Right ventricle myocardium inferior (tissue), 1 donor: ENCODE measurements around the gene RASIP1. TPM values are rescaled to one million over a fixed set of nuclear protein-coding genes. Genes with fewer than 3 reads are reported as not detected.
"Not testable (repeated sequence)": the region's sequence is repeated elsewhere in the genome, so short reads cannot be mapped to it uniquely, and the experiment has no call there.

ENCODE experiments used
- ATAC-seq: fragments of 200-7000 bp; cut with Tn5 transposase; one replicate; pipeline ENCODE4 v1.9.1; 2020; ENCODE audit warnings: mild to moderate bottlenecking, moderate library complexity
- DNase-seq: peaks from one replicate; pipeline ENCODE4 v3.0.0; 2021; ENCODE audit errors: missing footprints
- intact Hi-C: fragments of 100-400 bp; cut with DNase I; formaldehyde crosslinking; loops from one replicate; pipeline ENCODE4 v1.11.0; 2022
- long read RNA-seq: library from polyadenylated mRNA; unstranded; transcript quantifications from one replicate; pipeline ENCODE4 v2.0.0, GENCODE V29; 2021
- total RNA-seq: library from RNA; stranded (reverse); fragmentation: NEBNext Ultra II Directional; extraction: Animal tissue kit (Norgen Biotek cat#: 25700); gene quantifications from one replicate; pipeline ENCODE4 v1.2.1, GENCODE V29; 2021
- donor health status: DM: no; HTN: yes; CAD: no; lungs with severe emphysema.

The RASIP1 gene, protein sequence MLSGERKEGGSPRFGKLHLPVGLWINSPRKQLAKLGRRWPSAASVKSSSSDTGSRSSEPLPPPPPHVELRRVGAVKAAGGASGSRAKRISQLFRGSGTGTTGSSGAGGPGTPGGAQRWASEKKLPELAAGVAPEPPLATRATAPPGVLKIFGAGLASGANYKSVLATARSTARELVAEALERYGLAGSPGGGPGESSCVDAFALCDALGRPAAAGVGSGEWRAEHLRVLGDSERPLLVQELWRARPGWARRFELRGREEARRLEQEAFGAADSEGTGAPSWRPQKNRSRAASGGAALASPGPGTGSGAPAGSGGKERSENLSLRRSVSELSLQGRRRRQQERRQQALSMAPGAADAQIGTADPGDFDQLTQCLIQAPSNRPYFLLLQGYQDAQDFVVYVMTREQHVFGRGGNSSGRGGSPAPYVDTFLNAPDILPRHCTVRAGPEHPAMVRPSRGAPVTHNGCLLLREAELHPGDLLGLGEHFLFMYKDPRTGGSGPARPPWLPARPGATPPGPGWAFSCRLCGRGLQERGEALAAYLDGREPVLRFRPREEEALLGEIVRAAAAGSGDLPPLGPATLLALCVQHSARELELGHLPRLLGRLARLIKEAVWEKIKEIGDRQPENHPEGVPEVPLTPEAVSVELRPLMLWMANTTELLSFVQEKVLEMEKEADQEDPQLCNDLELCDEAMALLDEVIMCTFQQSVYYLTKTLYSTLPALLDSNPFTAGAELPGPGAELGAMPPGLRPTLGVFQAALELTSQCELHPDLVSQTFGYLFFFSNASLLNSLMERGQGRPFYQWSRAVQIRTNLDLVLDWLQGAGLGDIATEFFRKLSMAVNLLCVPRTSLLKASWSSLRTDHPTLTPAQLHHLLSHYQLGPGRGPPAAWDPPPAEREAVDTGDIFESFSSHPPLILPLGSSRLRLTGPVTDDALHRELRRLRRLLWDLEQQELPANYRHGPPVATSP
- total RNA-seq = 15.3 TPM
- long read RNA-seq, transcript RASIP1-201 (12 exons, 3,308 nt) = major isoform, 36 of 57 reads
- long read RNA-seq, partial matches to known transcripts = 15 of 57 reads
- long read RNA-seq, other reads (novel, unspliced or antisense) = 6 of 57 reads

- peak; percentile 81 for DNase-seq
- ATAC-seq = peak; percentile 7
- intact Hi-C loops = no loop called here
Observed at GRCh38 chr19:48740164-48740972, at the start of gene RASIP1. Gene RASIP1 (minus strand): TSS chr19:48740610. CDS start chr19:48740282, 328 bp downstream.

DNA sequence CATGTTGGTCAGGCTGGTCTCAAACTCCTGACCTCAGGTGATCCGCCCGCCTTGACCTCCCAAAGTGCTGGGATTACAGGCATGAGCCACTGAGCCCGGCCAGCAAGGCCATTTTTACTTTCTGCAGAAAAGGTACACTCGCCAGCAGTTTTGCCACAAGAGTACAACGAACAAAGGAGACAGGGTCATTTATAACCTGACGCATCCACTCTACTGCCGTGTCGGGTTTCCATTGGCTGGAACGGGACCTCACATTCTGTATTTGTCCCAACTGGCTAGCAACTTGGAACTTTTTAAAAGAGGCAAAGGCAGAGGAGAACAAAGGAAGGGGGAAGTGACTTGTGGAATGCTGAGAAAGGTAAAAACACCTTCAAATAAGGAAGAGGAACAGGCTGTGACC, 46.9 kb upstream of the RASIP1 start:
- DNase-seq, ATAC-seq, intact Hi-C loops: not testable (repeated sequence)

DNA sequence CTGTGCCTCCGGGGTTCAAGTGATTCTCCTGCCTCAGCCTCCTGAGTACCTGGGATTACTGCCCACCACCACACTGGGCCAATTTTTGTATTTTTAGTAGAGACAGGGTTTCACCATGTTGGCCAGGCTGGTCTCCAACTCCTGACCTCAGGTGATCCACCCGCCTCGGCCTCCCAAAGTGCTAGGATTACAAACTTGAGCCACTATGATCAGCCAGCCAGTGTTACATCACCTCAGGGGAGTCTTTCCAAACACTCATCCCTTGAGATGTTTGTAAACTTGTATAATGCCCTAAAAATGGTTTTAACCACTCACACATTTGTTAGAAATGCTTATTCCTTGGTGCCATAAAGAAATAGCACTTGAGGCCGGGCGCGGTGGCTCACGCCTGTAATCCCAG, 46.0 kb upstream of the RASIP1 start:
- intact Hi-C loops, DNase-seq, ATAC-seq: not testable (repeated sequence)

DNA sequence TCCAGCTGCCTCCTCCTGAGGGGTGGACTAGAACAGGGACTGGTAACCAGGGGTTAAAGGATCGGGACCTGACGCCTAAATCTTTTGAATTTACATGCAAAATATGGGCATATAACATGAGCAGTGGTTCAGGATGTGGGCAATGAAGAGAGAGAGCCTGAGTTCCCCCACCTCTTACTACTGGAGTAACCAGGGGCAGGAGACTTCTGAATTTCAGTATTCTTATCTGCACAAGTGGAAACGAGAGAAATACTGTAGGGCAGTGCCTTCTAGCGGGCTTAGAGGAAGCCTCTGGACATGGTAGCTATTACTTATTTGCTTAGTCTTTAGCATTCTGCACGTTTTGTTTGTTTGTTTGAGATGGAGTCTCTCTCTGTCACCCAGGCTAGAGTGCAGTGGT, 44.1 kb upstream of the RASIP1 start:
- no peak for DNase-seq
- intact Hi-C loops = loop anchor here (5.0 kb wide), 2 partner anchors 107 to 137 kb away; partner anchors contain the start of gene CA11
- ATAC-seq = no peak

DNA sequence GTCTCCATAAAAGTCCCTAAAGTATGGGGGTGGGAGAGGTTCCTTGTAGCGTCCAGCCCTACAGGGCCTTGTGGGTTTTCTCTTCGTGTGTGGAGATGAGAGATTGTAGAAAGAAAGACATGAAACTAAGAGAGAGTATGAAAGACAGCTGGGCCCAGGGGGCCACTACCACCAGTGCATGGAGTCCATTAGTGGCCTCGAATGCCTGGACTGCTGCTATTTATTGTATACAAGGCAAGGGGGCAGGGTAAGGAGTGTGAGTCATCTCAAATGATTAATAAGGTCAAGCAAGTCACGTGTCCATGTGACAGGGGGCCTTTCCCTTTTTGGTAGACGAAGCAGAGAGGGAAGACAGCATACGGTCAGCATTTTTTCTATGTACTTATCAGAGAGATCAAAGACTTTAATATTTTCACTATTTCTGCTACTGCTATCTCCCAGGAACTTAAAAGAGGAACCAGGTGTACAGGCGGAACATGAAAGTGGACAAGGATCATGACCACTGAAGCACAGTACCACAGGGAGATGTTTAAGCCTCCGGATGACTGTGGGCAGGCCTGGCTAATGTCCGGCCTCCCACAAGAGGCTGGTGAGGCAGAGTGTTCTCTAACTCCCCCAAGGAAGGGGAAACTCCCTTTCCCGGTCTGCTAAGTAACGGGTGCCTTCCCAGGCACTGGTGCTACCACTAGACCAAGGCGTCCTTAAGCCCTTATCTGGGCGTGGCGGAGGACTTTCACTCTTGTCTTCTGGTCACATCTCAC, 40.4 kb upstream of the RASIP1 start:
- DNase-seq (no peak), ATAC-seq (no peak)
- intact Hi-C loops = loop anchor here (5.0 kb wide), 2 partner anchors 104 to 134 kb away; partner anchors contain the start of gene CA11

DNA sequence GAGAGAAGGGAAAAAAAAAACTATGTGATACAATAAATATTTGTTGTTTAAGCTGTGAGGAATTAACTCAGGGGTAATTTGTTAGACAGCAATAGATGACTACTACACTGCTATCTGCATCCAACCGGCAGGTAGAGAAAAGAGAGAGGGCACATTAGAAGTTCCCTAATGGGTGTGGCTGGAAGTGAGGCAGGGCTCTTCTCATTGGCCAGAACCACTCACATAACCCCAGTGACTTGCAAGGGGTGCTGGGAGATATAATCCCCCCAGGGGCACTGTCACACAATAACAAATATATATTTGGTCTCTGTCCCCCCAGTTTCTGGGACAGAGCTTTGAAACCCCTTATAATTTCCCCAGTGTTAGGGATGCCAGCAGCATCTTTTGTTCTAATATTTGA, 39.2 kb upstream of the RASIP1 start:
- ATAC-seq (no peak), DNase-seq (no peak)
- intact Hi-C loops = loop anchor here (5.0 kb wide), 2 partner anchors 102 to 132 kb away; partner anchors contain the start of gene CA11

- DNase-seq (no peak), ATAC-seq (no peak)
- intact Hi-C loops = no loop called here
Observed at GRCh38 chr19:48777720-48778119, 37.3 kb upstream of the RASIP1 start.

DNA sequence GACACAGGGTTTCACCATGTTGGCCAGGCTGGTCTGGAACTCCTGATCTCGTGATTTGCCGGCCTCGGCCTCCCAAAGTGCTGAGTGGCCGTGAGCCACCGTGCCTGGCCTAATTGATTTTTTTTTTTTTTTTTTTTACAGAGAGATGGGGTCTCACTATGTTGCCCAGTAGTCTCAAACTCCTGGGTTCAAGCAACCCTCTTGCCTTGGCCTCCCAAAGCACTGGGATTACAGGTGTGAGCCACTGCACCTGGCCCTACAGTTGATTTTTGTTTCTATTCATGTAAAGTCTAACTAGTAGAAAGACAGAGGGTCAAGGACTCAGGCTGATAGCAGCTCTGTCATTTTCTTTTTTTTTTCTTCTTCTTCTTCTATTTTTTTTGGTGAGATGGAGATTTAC, 36.7 kb upstream of the RASIP1 start:
- DNase-seq (no peak), ATAC-seq (no peak)
- intact Hi-C loops = no loop called here

DNA sequence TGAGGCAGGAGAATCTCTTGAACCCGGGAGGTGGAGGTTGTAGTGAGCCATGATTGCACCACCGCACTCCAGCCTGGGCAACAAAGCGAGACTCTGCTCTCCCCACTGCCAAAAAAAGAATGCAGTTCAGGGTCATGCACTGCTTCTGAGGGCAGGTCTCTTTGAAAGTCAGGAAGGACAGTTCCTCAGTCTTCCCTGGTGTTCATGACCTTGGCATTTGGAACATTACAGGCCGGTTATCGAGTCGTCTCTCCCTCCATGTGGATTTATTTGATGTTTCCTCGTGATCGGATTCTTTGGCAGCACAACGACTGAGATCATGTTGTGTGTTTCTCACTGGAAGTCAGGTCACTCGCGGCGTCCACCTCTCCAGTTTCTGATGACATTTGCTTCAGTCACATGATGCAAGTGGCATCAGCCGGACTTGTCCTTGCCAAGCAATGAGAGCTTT, 32.1 kb upstream of the RASIP1 start:
- DNase-seq (no peak), ATAC-seq (peak; percentile 66)
- intact Hi-C loops = no loop called here

GRCh38 chr19:48770734-48771472, 30.5 kb upstream of the RASIP1 start:
- ATAC-seq (no peak), DNase-seq (no peak)
- intact Hi-C loops = no loop called here

GRCh38 chr19:48770266-48770665, 29.9 kb upstream of the RASIP1 start:
- intact Hi-C loops = no loop called here
- ATAC-seq = no peak
- DNase-seq = no peak

DNA sequence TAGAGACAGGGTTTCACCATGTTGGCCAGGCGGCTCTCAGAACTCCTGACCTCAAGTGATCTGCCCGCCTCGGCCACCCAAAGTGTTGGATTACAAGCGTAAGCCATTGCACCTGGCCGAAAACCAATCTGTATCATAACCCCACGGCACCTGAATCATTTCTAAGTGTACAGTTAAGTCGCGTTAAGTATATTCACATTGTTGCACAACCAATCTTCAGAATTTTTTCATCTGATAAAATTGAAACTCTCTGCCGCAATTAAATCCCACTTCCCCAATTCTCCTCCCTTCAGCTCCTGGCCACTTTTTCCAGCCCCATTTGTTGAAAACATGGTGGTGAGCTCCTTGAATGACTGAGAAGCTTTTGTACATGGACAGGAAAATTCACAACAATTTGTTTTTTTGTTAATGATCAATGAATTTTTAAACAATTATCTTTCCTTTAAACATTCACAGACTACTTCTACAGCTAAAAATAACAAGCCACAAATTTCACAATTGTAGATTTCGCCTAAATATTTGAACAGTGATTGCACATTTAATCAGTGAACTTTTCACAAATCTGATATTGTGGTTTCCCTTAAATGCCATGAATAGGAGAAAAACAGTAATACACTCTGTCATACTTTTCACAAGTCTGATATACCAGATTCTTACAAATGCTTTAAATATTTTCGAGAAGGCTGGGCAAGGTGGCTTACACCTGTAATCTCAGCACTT, 28.7 kb upstream of the RASIP1 start:
- intact Hi-C loops = no loop called here
- no peak for DNase-seq
- ATAC-seq = no peak

DNA sequence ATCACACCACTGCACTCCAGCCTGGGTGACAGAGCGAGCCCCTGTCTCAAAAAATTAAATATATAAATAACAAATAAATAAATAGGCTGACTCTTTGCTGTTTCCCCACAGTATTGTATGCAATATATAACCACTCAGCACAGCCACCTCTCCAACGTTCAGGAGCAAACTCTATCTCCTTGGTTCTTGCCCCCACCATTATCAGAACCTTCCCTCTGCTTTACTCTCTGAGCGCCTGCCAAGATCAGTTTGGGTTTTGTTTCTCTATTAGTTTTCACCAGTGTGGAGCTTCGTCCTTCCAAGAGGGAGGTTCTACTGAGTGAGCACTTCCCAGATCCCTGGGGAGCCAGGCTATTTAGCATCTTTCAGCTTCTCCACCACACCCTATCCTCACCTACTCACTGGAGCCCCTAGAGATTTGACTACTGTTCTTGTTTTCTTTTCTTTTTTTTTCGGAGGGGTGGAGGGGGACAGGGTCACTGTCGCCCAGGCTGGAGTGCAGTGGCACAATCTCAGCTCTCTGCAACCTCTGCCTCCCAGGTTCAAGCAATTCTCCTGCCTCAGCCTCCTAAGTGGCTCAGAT, 27.9 kb upstream of the RASIP1 start:
- intact Hi-C loops, ATAC-seq, DNase-seq: not testable (repeated sequence)

GRCh38 chr19:48765816-48766215, 25.4 kb upstream of the RASIP1 start:
- DNase-seq, intact Hi-C loops, ATAC-seq: not testable (repeated sequence)

DNA sequence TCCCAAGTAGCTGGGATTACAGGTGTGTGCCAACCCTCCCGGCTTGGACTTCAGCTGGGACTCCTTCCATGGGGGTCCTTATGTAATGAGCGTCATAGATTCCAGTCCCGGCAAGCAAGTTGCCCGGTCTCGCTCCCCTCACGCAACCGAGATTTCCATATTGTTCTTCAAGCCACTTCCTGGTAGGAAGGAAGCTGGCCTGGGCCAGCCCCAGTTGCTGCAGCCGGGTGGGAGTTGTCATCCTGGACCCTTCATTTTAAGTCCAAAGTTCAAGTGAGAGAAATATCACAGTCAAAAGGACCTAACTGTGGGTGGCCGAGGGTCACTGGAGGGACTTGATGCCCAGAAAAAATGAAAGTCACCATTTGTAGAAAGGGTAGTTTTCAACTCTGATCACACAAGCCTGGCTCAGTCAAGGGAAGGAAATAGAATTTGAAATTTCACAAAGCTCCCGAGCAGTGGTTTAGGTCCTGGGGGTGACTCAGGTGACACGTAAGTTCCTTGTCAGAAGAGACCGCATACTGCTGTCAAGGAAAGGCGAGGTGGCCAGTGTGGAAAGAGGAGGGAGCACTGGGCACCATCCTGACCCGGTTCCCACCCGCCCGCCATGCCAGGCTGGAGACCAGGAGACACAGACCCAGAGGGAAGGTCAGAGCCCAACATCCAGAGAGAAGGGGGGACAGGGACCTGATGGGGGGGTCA, 20.2 kb upstream of the RASIP1 start:
- intact Hi-C loops = no loop called here
- ATAC-seq (no peak), DNase-seq (no peak)
